Neural progenitor cell (in vitro differentiated cells): Measurements from ENCODE around the gene SSBP3. TPM values are rescaled to one million over a fixed set of nuclear protein-coding genes. Genes with fewer than 3 reads are reported as not detected.

Experiments
- DNase-seq: peaks from one replicate; pipeline ENCODE4 v3.0.0-alpha.2; 2016; ENCODE audit warnings: low spot score
- H2AFZ ChIP-seq: fragments of 200-600 bp; sonication (generic); replicated peaks from 2 replicates; pipeline ENCODE4 v1.6.1; 2016; ENCODE audit warnings: antibody characterized with exemption
- H3F3A ChIP-seq: fragments of 200-600 bp; sonication (generic); 2 replicates; pipeline ENCODE4 v1.6.1; 2016; ENCODE audit warnings: antibody characterized with exemption, low read depth
- H3K27ac ChIP-seq: fragments of 200-600 bp; sonication (generic); 2 replicates; pipeline ENCODE4 v1.5.1; 2016; ENCODE audit warnings: mild to moderate bottlenecking
- H3K27me3 ChIP-seq: fragments of 200-600 bp; sonication (generic); 2 replicates; pipeline ENCODE4 v1.6.1; 2016; ENCODE audit warnings: mild to moderate bottlenecking, moderate library complexity
- H3K36me3 ChIP-seq: fragments of 200-600 bp; sonication (generic); 2 replicates; pipeline ENCODE4 v1.5.1; 2016
- H3K4me1 ChIP-seq: fragments of 200-600 bp; sonication (generic); 2 replicates; pipeline ENCODE4 v1.6.1; 2016; ENCODE audit warnings: mixed run types
- H3K4me2 ChIP-seq: fragments of 200-600 bp; sonication (generic); 2 replicates; pipeline ENCODE4 v1.6.1; 2016
- H3K4me3 ChIP-seq: fragments of 200-600 bp; sonication (generic); 2 replicates; pipeline ENCODE4 v1.5.1; 2016
- H3K79me2 ChIP-seq: fragments of 200-600 bp; sonication (generic); 2 replicates; pipeline ENCODE4 v1.6.1; 2016; ENCODE audit warnings: low read depth
- H3K9ac ChIP-seq: fragments of 200-600 bp; sonication (generic); 2 replicates; pipeline ENCODE4 v1.6.1; 2016
- H3K9me3 ChIP-seq: fragments of 200-600 bp; sonication (generic); 2 replicates; pipeline ENCODE4 v1.5.1; 2016; ENCODE audit warnings: low read depth
- H4K20me1 ChIP-seq: fragments of 200-600 bp; sonication (generic); 2 replicates; pipeline ENCODE4 v1.6.1; 2016; ENCODE audit warnings: low read depth
- H3K27ac Mint-ChIP-seq: 3 replicates; pipeline ENCODE4 v1.8.0; 2021; ENCODE audit warnings: mixed read lengths
- H3K27me3 Mint-ChIP-seq: 2 replicates; pipeline ENCODE4 v1.8.0; 2022; ENCODE audit warnings: low read depth, mild to moderate bottlenecking, inconsistent platforms, moderate library complexity, mixed read lengths; ENCODE audit not compliant: insufficient read depth
- H3K36me3 Mint-ChIP-seq: 3 replicates; pipeline ENCODE4 v1.8.0; 2021; ENCODE audit warnings: mixed read lengths
- H3K4me1 Mint-ChIP-seq: 3 replicates; pipeline ENCODE4 v1.8.0; 2021; ENCODE audit warnings: mixed read lengths
- H3K4me3 Mint-ChIP-seq: 3 replicates; pipeline ENCODE4 v1.8.0; 2021; ENCODE audit warnings: mild to moderate bottlenecking, moderate library complexity, mixed read lengths
- H3K9me3 Mint-ChIP-seq: 3 replicates; pipeline ENCODE4 v1.8.0; 2020; ENCODE audit warnings: mixed read lengths
- CTCF ChIP-seq: fragments of 200-600 bp; sonication (generic); IDR thresholded peaks from 2 replicates; pipeline ENCODE4 v1.5.1; 2017; ENCODE audit warnings: antibody characterized with exemption, mild to moderate bottlenecking
- EZH2 ChIP-seq: fragments of 200-600 bp; sonication (generic); IDR thresholded peaks from 2 replicates; pipeline ENCODE4 v1.6.1; 2017; ENCODE audit warnings: antibody characterized with exemption, mild to moderate bottlenecking, moderate library complexity
- EZH2phosphoT487 ChIP-seq: fragments of 200-600 bp; sonication (generic); IDR thresholded peaks from 2 replicates; pipeline ENCODE4 v1.6.1; 2017; ENCODE audit warnings: antibody characterized with exemption
- total RNA-seq: library from RNA; depleted of rRNA; stranded (reverse); fragments of >200 nt; gene quantifications from 2 replicates; pipeline ENCODE4 v1.2.3, GENCODE V29; 2015; ENCODE audit warnings: low replicate concordance

Gene SSBP3
- total RNA-seq, 1 donor from 2014 or later: 53.0 TPM

DNA sequence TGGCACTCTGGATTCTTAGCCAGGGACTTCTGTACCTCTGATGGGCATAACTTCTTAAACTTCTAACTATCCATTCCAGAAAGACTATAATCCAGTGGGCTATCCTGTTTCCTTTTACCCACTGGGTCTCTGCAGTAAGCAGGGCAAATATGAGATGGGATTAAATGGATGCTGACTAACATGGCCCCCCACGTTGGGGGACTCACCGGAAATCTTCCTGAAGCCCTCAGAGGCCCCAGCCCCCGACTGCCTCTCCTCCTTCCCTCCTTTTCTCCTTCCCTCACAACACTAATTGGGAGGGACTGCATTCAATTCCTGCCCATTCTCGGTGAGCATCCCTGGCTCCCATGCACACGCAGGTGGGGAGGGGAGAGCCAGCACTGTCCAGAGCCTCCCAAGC is 70.1 kb downstream of the SSBP3 start:
- Histone ChIP-seq H3K9me3 (no peaks in the 10 kb centered on the region), H3K4me3 (no peak overlapping the region), H3K36me3 (no peaks in the 10 kb centered on the region), H3K79me2 (peaks cover 97% of the 10 kb centered on the region), H3K27me3 (no peaks in the 10 kb centered on the region), H4K20me1 (peaks cover 100% of the 10 kb centered on the region), H3K9ac (no peak overlapping the region), H3K27ac (no peak overlapping the region), H3F3A (peaks cover 10% of the 10 kb centered on the region), H2AFZ (no peak overlapping the region), H3K4me2 (no peak overlapping the region), H3K4me1 (peaks cover 53% of the 10 kb centered on the region)
- Mint-ChIP-seq H3K4me1 (peaks cover 74% of the 10 kb centered on the region), H3K36me3 (peaks cover 15% of the 10 kb centered on the region), H3K9me3 (no peaks in the 10 kb centered on the region), H3K27ac (peak overlapping the region; percentile 69), H3K4me3 (no peak overlapping the region), H3K27me3 (peaks cover 3% of the 10 kb centered on the region)
- DNase-seq: no peak
- TF ChIP-seq EZH2: no peak
- no peak for TF ChIP-seq CTCF
- TF ChIP-seq EZH2phosphoT487: no peak

DNA sequence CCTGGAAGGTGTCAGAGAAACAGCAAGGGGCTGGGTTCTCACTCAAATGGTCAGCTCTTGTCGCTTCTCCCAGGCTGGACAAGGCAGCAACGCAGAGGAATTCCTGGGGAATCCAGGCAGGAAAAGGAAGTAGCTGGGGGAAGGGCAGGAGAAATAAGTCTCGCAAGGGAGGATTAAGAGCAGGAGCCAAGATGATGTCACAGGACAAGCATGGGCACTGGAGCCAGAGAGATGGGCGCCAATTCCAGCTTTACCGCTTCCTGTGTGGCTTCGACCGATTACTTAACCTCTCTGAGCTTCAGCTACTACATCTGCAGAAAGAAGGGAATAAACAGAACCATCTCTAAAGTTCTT is 70.5 kb downstream of the SSBP3 start:
- peaks cover 15% of the 10 kb centered on the region for H3K36me3 Mint-ChIP-seq
- peaks cover 97% of the 10 kb centered on the region for H3K79me2 ChIP-seq
- H3K4me2 ChIP-seq: no peak overlapping the region

GRCh38 chr1:54335011-54335754 is 71.0 kb downstream of the SSBP3 start:
- Histone ChIP-seq H3K9me3 (no peaks in the 10 kb centered on the region), H3K27ac (peak overlapping the region; percentile 60), H3K4me3 (no peak overlapping the region), H4K20me1 (peaks cover 100% of the 10 kb centered on the region), H3K27me3 (no peaks in the 10 kb centered on the region), H3F3A (peaks cover 7% of the 10 kb centered on the region), H3K79me2 (peaks cover 97% of the 10 kb centered on the region), H3K4me2 (peak overlapping the region; percentile 15), H3K4me1 (peaks cover 56% of the 10 kb centered on the region), H2AFZ (no peak overlapping the region), H3K9ac (no peak overlapping the region), H3K36me3 (no peaks in the 10 kb centered on the region)
- Mint-ChIP-seq H3K4me3 (peak overlapping the region; percentile 10), H3K27ac (peak overlapping the region; percentile 72), H3K27me3 (peaks cover 3% of the 10 kb centered on the region), H3K9me3 (no peaks in the 10 kb centered on the region), H3K4me1 (peaks cover 76% of the 10 kb centered on the region), H3K36me3 (peaks cover 15% of the 10 kb centered on the region)
- TF ChIP-seq EZH2phosphoT487 (no peak), EZH2 (no peak), CTCF (no peak)
- no peak for DNase-seq

More for the DNA sequence above, 70.5 kb downstream of the SSBP3 start:
- peaks cover 3% of the 10 kb centered on the region for H3K27me3 Mint-ChIP-seq
- Histone ChIP-seq H3K4me1 (peaks cover 53% of the 10 kb centered on the region), H3K27ac (peak overlapping the region; percentile 60), H3K27me3 (no peaks in the 10 kb centered on the region), H3K36me3 (no peaks in the 10 kb centered on the region), H3K9ac (no peak overlapping the region), H2AFZ (no peak overlapping the region), H3K4me3 (no peak overlapping the region), H4K20me1 (peaks cover 100% of the 10 kb centered on the region), H3F3A (peaks cover 9% of the 10 kb centered on the region), H3K9me3 (no peaks in the 10 kb centered on the region)
- peak overlapping the region; percentile 72 for H3K27ac Mint-ChIP-seq
- H3K4me1 Mint-ChIP-seq: peaks cover 75% of the 10 kb centered on the region
- H3K9me3 Mint-ChIP-seq: no peaks in the 10 kb centered on the region
- no peak for TF ChIP-seq CTCF
- TF ChIP-seq EZH2: no peak
- no peak for TF ChIP-seq EZH2phosphoT487
- no peak for DNase-seq
- H3K4me3 Mint-ChIP-seq: peak overlapping the region; percentile 10
